ENCODE results near the gene PPM1F.

- TF ChIP-seq CTCF (conservative IDR thresholded peaks at IDR 0.05 in 1 of 2, IDR thresholded peaks at IDR 0.05 in 1 of 2; ENCODE audit: low read depth in 1 of 2, low read length in 2 of 2) = no peak
- no peak for TF ChIP-seq EZH2 (IDR thresholded peaks at IDR 0.05; ENCODE audit: low read length, missing control alignments)
These were observed 44.8 kb downstream of the PPM1F start for GRCh38 chr22:21907638-21908522.
